Measurements from ENCODE around the gene DPP8.

GRCh38 chr15:65423150-65423975, 94.1 kb downstream of the DPP8 start:
- TF ChIP-seq POLR2A (IDR thresholded peaks at IDR 0.05) (no peak), CTCF (IDR thresholded peaks at IDR 0.05) (no peak)
